Gastroesophageal sphincter (tissue), 4 donors: ENCODE data around the gene ARV1. TPM values are rescaled to one million over a fixed set of nuclear protein-coding genes. Genes with fewer than 3 reads are reported as not detected.

ENCODE experiments used
- total RNA-seq, 4 donors: library from RNA; depleted of rRNA; stranded (reverse); fragments of >200 nt; gene quantifications; one replicate each; pipeline ENCODE4 v1.1.0, GENCODE V29; 2016

ARV1 gene
- total RNA-seq, 4 donors from 2014 or later: 10.5 to 37.4 (median 20.5) TPM

Other genes starting within 250 kb of the ARV1 start
- gene CAPN9, start 231.7 kb upstream of the ARV1 start, total RNA-seq: 1 to 10 TPM in 1 of 4 donors, not detected in 3; 1.2 TPM
- gene C1orf198, start 110.6 kb upstream of the ARV1 start, total RNA-seq: 100 to 1,000 TPM; 115 to 219 (median 172) TPM
- 10 to 100 TPM in 3 of 4 donors, 1 to 10 TPM in 1; 9.6 to 24.4 (median 13.7) TPM for gene TTC13, start 233 bp upstream of the ARV1 start, total RNA-seq
- gene FAM89A, start 61.2 kb downstream of the ARV1 start, total RNA-seq: 10 to 100 TPM in 1 of 4 donors, 1 to 10 TPM in 3; 2.5 to 11.6 (median 7.7) TPM
- under 1 TPM in 2 of 4 donors, not detected in 2; 0.04 to 0.13 TPM for gene TRIM67, start 183.0 kb downstream of the ARV1 start, total RNA-seq